Suprapubic skin (tissue), 4 donors: Measurements from ENCODE around the gene ATXN7L2. TPM values are rescaled to one million over a fixed set of nuclear protein-coding genes. Genes with fewer than 3 reads are reported as not detected.

Source experiments
- DNase-seq, 2 donors: peaks; one replicate each; pipeline ENCODE4 v3.0.0-alpha.2; 2019; ENCODE audit warnings: low spot score in 2 of 2
- H3K27ac ChIP-seq: fragments of 200-600 bp; sonication (generic); one replicate; pipeline ENCODE4 v1.5.1; 2019
- H3K27me3 ChIP-seq: fragments of 200-600 bp; sonication (generic); one replicate; pipeline ENCODE4 v1.5.1; 2019
- H3K36me3 ChIP-seq: fragments of 200-600 bp; sonication (generic); one replicate; pipeline ENCODE4 v1.5.1; 2019
- H3K4me1 ChIP-seq: fragments of 200-600 bp; sonication (generic); one replicate; pipeline ENCODE4 v1.5.1; 2019
- H3K4me3 ChIP-seq: fragments of 200-600 bp; sonication (generic); one replicate; pipeline ENCODE4 v1.5.1; 2019; ENCODE audit warnings: mild to moderate bottlenecking
- H3K9me3 ChIP-seq: fragments of 200-600 bp; sonication (generic); one replicate; pipeline ENCODE4 v1.5.1; 2019
- EP300 ChIP-seq: sonication (generic); formaldehyde crosslinking; IDR thresholded peaks from one replicate; pipeline ENCODE4 v1.6.1; 2017; ENCODE audit warnings: antibody characterized with exemption
- POLR2A ChIP-seq, 2 donors: fragments of 450-650 bp; IDR thresholded peaks; one replicate each; pipeline ENCODE4 v1.6.1; 2017; ENCODE audit warnings: antibody characterized with exemption in 2 of 2, mild to moderate bottlenecking in 2 of 2, moderate library complexity in 2 of 2
- POLR2AphosphoS5 ChIP-seq, 3 donors: sonication (generic); formaldehyde crosslinking; IDR thresholded peaks; one replicate each; pipeline ENCODE4 v1.6.1; 2017; ENCODE audit warnings: antibody characterized with exemption in 3 of 3
- WGBS: methylation state at CpG from one replicate; pipeline ENCODE4 v1.1.5; 2018; 5-methylcytosine and 5-hydroxymethylcytosine counted together
- total RNA-seq, 4 donors: library from RNA; depleted of rRNA; stranded (reverse); fragments of >200 nt; gene quantifications; one replicate each; pipeline ENCODE4 v1.1.0, GENCODE V29; 2016
- TF ChIP-seq, protein P1 (sequence below), 2 donors: fragments of 200-600 bp in 1 of 2; fragments of 450-650 bp in 1 of 2; sonication (generic) in 1 of 2; IDR thresholded peaks; one replicate each; pipeline ENCODE4 v1.5.1; 2016 to 2019; ENCODE audit warnings: antibody characterized with exemption in 2 of 2, mild to moderate bottlenecking in 1 of 2, moderate library complexity in 1 of 2

ATXN7L2 gene
- total RNA-seq, 4 donors from 2014 or later = 5.1 to 8.4 (median 7.2) TPM

DNA sequence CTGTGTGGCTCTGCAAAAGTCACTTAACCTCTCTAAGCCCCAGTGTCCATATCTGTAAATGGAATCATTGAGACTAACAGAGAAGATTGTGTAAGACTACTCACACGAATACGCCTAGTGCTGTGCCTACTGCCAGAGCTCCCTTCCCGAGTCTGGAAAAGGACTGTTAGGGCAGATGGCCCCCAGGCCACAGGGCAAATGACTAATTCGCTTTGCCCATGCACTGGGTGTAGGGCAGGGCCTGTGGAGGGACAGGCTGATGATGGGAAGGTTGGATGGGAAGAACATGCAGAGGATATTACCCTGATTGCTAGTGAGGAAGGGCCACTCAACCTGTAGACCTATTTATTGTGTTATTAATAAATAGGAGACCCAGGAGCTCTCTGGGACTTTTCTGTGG, 51.8 kb downstream of the ATXN7L2 start:
- Histone ChIP-seq H3K4me3 (no peak overlapping the region), H3K36me3 (no peaks in the 10 kb centered on the region), H3K9me3 (no peaks in the 10 kb centered on the region), H3K27me3 (no peaks in the 10 kb centered on the region), H3K4me1 (peaks cover 16% of the 10 kb centered on the region), H3K27ac (no peak overlapping the region)
- 58% methylated on average over 4 of the region's 4 CpGs for WGBS
- TF ChIP-seq POLR2A (IDR thresholded peaks at IDR 0.05) (no peak), EP300 (no peak), POLR2AphosphoS5 (IDR thresholded peaks at IDR 0.05) (no peak)
- TF ChIP-seq, protein P1, sequence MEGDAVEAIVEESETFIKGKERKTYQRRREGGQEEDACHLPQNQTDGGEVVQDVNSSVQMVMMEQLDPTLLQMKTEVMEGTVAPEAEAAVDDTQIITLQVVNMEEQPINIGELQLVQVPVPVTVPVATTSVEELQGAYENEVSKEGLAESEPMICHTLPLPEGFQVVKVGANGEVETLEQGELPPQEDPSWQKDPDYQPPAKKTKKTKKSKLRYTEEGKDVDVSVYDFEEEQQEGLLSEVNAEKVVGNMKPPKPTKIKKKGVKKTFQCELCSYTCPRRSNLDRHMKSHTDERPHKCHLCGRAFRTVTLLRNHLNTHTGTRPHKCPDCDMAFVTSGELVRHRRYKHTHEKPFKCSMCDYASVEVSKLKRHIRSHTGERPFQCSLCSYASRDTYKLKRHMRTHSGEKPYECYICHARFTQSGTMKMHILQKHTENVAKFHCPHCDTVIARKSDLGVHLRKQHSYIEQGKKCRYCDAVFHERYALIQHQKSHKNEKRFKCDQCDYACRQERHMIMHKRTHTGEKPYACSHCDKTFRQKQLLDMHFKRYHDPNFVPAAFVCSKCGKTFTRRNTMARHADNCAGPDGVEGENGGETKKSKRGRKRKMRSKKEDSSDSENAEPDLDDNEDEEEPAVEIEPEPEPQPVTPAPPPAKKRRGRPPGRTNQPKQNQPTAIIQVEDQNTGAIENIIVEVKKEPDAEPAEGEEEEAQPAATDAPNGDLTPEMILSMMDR (IDR thresholded peaks at IDR 0.05) = no peak
- DNase-seq = no peak

DNA sequence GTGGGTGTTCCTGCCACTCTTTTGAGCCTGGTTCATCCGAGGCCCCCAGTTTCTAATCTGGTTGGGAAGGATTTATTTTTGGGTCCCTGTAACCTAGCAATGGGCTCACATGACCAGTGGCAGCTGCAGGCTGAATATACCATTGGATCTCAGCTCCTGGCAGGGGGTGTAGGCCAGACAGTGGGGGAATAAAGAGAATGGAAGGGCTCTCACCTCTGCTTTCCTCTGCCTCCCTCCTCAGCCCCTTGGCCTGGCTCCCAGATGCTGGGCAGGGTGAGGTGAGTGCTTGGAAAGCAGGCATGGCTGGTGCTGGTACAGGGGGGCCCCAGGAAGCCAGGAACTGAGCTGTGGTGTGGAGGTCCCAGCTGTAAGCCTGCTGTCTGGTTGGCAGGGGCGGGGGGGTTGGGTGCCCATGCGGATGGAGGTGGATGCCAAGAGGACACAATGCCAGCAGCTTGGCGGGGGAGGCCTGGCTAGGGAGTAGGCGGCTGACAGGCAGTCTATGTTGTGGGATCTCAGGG, 52.3 kb downstream of the ATXN7L2 start:
- no peaks in the 10 kb centered on the region for H3K36me3 ChIP-seq
- 72% methylated on average over 4 of the region's 5 CpGs for WGBS
- DNase-seq = no peak
- H3K27me3 ChIP-seq = no peaks in the 10 kb centered on the region
- H3K27ac ChIP-seq = no peak overlapping the region
- no peak overlapping the region for H3K4me3 ChIP-seq
- peaks cover 16% of the 10 kb centered on the region for H3K4me1 ChIP-seq
- no peaks in the 10 kb centered on the region for H3K9me3 ChIP-seq
- TF ChIP-seq POLR2A (IDR thresholded peaks at IDR 0.05) = no peak
- TF ChIP-seq EP300 = no peak
- TF ChIP-seq, protein P1 (IDR thresholded peaks at IDR 0.05) = no peak
- TF ChIP-seq POLR2AphosphoS5 (IDR thresholded peaks at IDR 0.05) = no peak

DNA sequence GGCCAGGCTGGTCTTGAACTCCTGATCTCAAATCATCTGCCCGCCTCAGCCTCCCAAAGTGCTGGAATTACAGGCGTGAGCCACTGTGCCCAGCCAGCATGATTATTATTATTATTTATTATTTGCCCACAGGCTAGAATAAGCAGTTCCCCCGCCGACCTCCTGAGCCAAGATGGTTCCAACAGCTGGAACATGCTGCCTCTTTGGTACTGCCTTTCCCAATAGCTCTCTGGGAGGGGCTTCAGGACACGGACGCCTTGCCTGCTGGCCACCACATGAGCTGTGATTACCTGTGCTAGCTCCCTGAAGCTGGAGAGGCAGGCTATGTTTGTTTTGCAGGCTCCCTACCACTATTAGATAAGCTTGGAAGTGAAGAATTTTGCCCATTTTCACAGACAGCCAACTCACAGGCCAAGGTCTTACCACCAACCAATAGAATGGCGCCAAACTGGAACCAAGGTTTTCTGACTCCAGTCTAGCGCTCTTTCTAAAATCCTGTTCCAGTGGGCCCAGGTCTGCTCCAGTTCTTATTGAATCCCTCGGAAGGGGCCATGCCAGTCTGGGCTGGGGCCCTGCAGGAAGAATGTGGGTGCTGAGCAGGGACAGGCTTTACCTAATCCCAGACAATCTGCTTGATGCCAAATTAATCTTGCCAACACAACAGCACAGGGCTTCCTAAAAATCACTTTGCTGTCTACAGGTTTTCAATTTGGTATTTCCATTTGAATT, 53.9 kb downstream of the ATXN7L2 start:
- no peak for TF ChIP-seq POLR2A (IDR thresholded peaks at IDR 0.05)
- no peak for TF ChIP-seq EP300
- no peak for TF ChIP-seq POLR2AphosphoS5 (IDR thresholded peaks at IDR 0.05)
- TF ChIP-seq, protein P1 (IDR thresholded peaks at IDR 0.05) = no peak
- H3K4me3 ChIP-seq = no peak overlapping the region
- no peaks in the 10 kb centered on the region for H3K9me3 ChIP-seq
- WGBS = 82% methylated on average over 9 of the region's 9 CpGs
- H3K36me3 ChIP-seq = no peaks in the 10 kb centered on the region
- no peak overlapping the region for H3K27ac ChIP-seq
- DNase-seq = no peak
- H3K27me3 ChIP-seq = no peaks in the 10 kb centered on the region
- peaks cover 7% of the 10 kb centered on the region for H3K4me1 ChIP-seq

DNA sequence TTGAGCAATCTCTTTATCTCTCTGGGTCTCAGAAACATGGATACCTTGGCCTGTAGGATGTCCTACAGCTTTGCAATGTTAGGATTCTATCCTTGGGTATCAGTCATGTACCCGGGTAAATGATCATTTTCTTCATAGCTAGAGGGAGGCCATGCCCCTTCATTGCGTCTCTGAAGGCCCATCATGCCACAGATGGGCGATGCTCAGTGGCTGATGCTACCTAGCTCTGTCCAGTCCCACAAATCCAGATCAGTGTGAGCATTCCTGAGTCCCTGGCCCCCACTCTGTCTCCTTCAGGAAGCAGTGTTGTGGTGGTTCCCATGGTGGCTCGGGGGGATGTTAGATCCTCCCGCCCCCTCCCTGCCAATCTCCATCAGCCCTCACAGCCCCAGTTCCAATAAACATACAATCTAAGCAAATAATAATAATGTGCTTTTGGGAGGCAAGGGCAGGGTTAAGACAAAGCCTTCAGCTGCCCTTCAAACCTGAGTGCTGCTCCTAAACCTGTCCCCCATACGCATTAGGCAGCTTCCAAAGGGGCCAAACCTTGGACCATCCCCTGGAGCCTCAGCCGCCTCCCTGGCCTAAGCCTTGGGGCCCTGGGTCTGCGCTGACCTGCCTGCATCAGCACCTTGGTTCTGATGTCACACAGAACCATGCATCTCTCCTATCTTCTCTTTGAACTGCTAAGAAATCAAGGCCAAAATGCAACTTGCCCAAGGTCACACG, 55.3 kb downstream of the ATXN7L2 start:
- Histone ChIP-seq H3K27ac (no peak overlapping the region), H3K4me1 (peaks cover 4% of the 10 kb centered on the region), H3K9me3 (no peaks in the 10 kb centered on the region), H3K27me3 (no peaks in the 10 kb centered on the region), H3K36me3 (no peaks in the 10 kb centered on the region), H3K4me3 (no peak overlapping the region)
- TF ChIP-seq POLR2A (IDR thresholded peaks at IDR 0.05) (no peak), EP300 (no peak), POLR2AphosphoS5 (IDR thresholded peaks at IDR 0.05) (no peak)
- TF ChIP-seq, protein P1 (IDR thresholded peaks at IDR 0.05) = no peak
- no peak for DNase-seq
- WGBS = 87% methylated on average over 8 of the region's 9 CpGs

DNA sequence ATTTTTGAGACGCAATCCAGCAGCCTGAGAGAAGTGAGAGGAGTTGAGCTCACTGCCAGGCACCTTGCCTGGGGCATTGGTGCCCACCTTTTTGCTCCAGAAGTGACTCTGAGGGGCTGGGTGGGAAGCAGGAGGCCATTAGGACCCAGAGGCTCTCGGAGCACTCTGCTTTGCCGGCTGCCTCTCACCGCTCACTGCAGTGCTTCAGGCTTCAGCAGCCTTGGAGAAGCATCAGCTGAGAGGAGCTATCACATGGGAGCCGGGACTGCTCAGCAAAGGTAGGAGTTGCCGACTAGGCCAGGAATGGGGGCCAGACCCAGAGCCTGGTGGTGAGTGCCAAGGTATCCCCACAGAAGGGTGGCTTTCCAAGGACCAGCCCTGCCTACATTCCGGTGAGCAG, 56.0 kb downstream of the ATXN7L2 start, which contains the start of gene GPR61:
TSS of gene GPR61 (plus strand) at position 197 of the 400 bp plus-strand sequence. CDS start 3,151 bp downstream, outside the sequence.
- Histone ChIP-seq H3K27me3 (no peaks in the 10 kb centered on the region), H3K27ac (no peak within 1 kb of the TSS), H3K9me3 (no peaks in the 10 kb centered on the region), H3K4me1 (peaks cover 4% of the 10 kb centered on the region), H3K36me3 (no peaks in the 10 kb centered on the region), H3K4me3 (no peak within 1 kb of the TSS)
- WGBS = 54% methylated on average over 2 of the region's 7 CpGs
- no peak for DNase-seq
- TF ChIP-seq, protein P1 (IDR thresholded peaks at IDR 0.05) = no peak
- TF ChIP-seq POLR2AphosphoS5 (IDR thresholded peaks at IDR 0.05) = no peak
- TF ChIP-seq EP300 = no peak
- no peak for TF ChIP-seq POLR2A (IDR thresholded peaks at IDR 0.05)
